Breast epithelium (tissue), 3 donors: ENCODE measurements around the gene SPINK5.

Experiments used
- CTCF ChIP-seq, 3 donors: fragments of 450-650 bp; IDR thresholded peaks; one replicate each; pipeline ENCODE4 v1.5.1; 2016 to 2017; ENCODE audit warnings: antibody characterized with exemption in 3 of 3, mild to moderate bottlenecking in 3 of 3, moderate library complexity in 3 of 3
- POLR2AphosphoS5 ChIP-seq, 3 donors: sonication (generic); formaldehyde crosslinking; IDR thresholded peaks; one replicate each; pipeline ENCODE4 v1.6.1; 2017; ENCODE audit warnings: antibody characterized with exemption in 3 of 3

GRCh38 chr5:148042881-148043280, 20.9 kb upstream of the SPINK5 start:
- TF ChIP-seq CTCF (IDR thresholded peaks at IDR 0.05) (no peak), POLR2AphosphoS5 (IDR thresholded peaks at IDR 0.05) (no peak)
